Prostate gland (tissue), 2 donors: Measurements from ENCODE around the gene CEP164. TPM values are rescaled to one million over a fixed set of nuclear protein-coding genes. Genes with fewer than 3 reads are reported as not detected.

ENCODE experiments used
- DNase-seq: peaks from one replicate; pipeline ENCODE4 v3.0.0-alpha.2; 2019; ENCODE audit warnings: low spot score
- H3K27ac ChIP-seq, 2 donors: fragments of 200-600 bp; sonication (generic); 2 replicates each; pipeline ENCODE4 v1.5.1; 2017 to 2019
- H3K27me3 ChIP-seq: fragments of 200-600 bp; sonication (generic); replicated peaks from 2 replicates; pipeline ENCODE4 v1.5.1; 2019; ENCODE audit not compliant: insufficient read depth
- H3K36me3 ChIP-seq, 2 donors: fragments of 200-600 bp; sonication (generic); 1 replicate in 1 of 2; 2 replicates in 1 of 2; pipeline versions ENCODE4 v1.5.1 to v1.8.1; 2017 to 2019
- H3K4me1 ChIP-seq: fragments of 200-600 bp; sonication (generic); replicated peaks from 2 replicates; pipeline ENCODE4 v1.5.1; 2019
- H3K4me3 ChIP-seq, 2 donors: fragments of 200-600 bp; sonication (generic); 2 replicates each; pipeline ENCODE4 v1.5.1; 2017 to 2019
- H3K9me3 ChIP-seq: fragments of 200-600 bp; sonication (generic); 2 replicates; pipeline ENCODE4 v1.5.1; 2017
- CTCF ChIP-seq, 4 experiments: fragments of 200-600 bp in 2 of 4; fragments of 450-650 bp in 2 of 4; sonication (generic) in 2 of 4; IDR thresholded peaks; 1 replicate in 3 of 4; 2 replicates in 1 of 4; pipeline ENCODE4 v1.5.1; 2016 to 2019; ENCODE audit warnings: antibody characterized with exemption in 4 of 4, mild to moderate bottlenecking in 2 of 4, moderate library complexity in 2 of 4
- POLR2A ChIP-seq: fragments of 450-650 bp; IDR thresholded peaks from one replicate; pipeline ENCODE4 v1.6.1; 2016; ENCODE audit warnings: antibody characterized with exemption, mild to moderate bottlenecking
- POLR2AphosphoS5 ChIP-seq: sonication (generic); formaldehyde crosslinking; IDR thresholded peaks from one replicate; pipeline ENCODE4 v1.6.1; 2017; ENCODE audit warnings: antibody characterized with exemption
- WGBS: methylation state at CpG from one replicate; pipeline ENCODE4 v1.1.5; 2018; 5-methylcytosine and 5-hydroxymethylcytosine counted together
- intact Hi-C: fragments of 100-400 bp; cut with DNase I; formaldehyde crosslinking; loops from one replicate; pipeline ENCODE4 v1.14.2; 2022
- total RNA-seq, 2 donors: library from RNA; depleted of rRNA; stranded (reverse); fragments of >200 nt; gene quantifications; one replicate each; pipeline ENCODE4 v1.1.0, GENCODE V29; 2016

Gene CEP164
- total RNA-seq, 2 donors from 2014 or later = 27.7 to 40.6 TPM

- 97% methylated on average over 7 of the region's 7 CpGs for WGBS
- H3K27ac ChIP-seq = no peak overlapping the region
- H3K4me3 ChIP-seq = no peak overlapping the region
- H3K9me3 ChIP-seq = no peaks in the 10 kb centered on the region
- H3K27me3 ChIP-seq = no peaks in the 10 kb centered on the region
- TF ChIP-seq POLR2A (no peak), CTCF (IDR thresholded peaks at IDR 0.05) (no peak), POLR2AphosphoS5 (no peak)
- intact Hi-C loops = no loop called here
- no peaks in the 10 kb centered on the region for H3K4me1 ChIP-seq
- H3K36me3 ChIP-seq = no peaks in the 10 kb centered on the region
- DNase-seq = no peak
Observed at GRCh38 chr11:117281869-117282268, 45.8 kb upstream of the CEP164 start.

- Histone ChIP-seq H3K9me3 (no peaks in the 10 kb centered on the region), H3K27me3 (no peaks in the 10 kb centered on the region), H3K36me3 (no peaks in the 10 kb centered on the region), H3K4me1 (no peaks in the 10 kb centered on the region), H3K27ac (no peak overlapping the region), H3K4me3 (no peak overlapping the region)
- intact Hi-C loops = no loop called here
- TF ChIP-seq POLR2AphosphoS5 (no peak), CTCF (IDR thresholded peaks at IDR 0.05) (no peak), POLR2A (no peak)
- DNase-seq = no peak
- 90% methylated on average over 3 of the region's 3 CpGs for WGBS
Observed at GRCh38 chr11:117282956-117283355, 44.7 kb upstream of the CEP164 start.

- Histone ChIP-seq H3K27ac (no peak overlapping the region), H3K27me3 (no peaks in the 10 kb centered on the region), H3K9me3 (no peaks in the 10 kb centered on the region), H3K4me1 (no peaks in the 10 kb centered on the region), H3K4me3 (no peak overlapping the region), H3K36me3 (no peaks in the 10 kb centered on the region)
- 95% methylated on average over 2 of the region's 2 CpGs for WGBS
- intact Hi-C loops = no loop called here
- no peak for DNase-seq
- TF ChIP-seq POLR2A (no peak), POLR2AphosphoS5 (no peak), CTCF (IDR thresholded peaks at IDR 0.05) (no peak)
Observed at GRCh38 chr11:117284053-117284452, 43.6 kb upstream of the CEP164 start.

- Histone ChIP-seq H3K9me3 (no peaks in the 10 kb centered on the region), H3K27ac (no peak overlapping the region), H3K36me3 (no peaks in the 10 kb centered on the region), H3K4me3 (no peak overlapping the region), H3K4me1 (no peaks in the 10 kb centered on the region), H3K27me3 (no peaks in the 10 kb centered on the region)
- DNase-seq = no peak
- intact Hi-C loops = no loop called here
- 63% methylated on average over 2 of the region's 2 CpGs for WGBS
- TF ChIP-seq POLR2AphosphoS5 = no peak
- no peak for TF ChIP-seq CTCF (IDR thresholded peaks at IDR 0.05)
- TF ChIP-seq POLR2A = no peak
Observed at GRCh38 chr11:117286588-117286987, 41.1 kb upstream of the CEP164 start.

- WGBS = 75% methylated on average over 3 of the region's 3 CpGs
Observed at GRCh38 chr11:117287668-117288067, 40.0 kb upstream of the CEP164 start.

More at GRCh38 chr11:117287668-117288067, 40.0 kb upstream of the CEP164 start:
- no peaks in the 10 kb centered on the region for H3K36me3 ChIP-seq
- no peaks in the 10 kb centered on the region for H3K4me1 ChIP-seq
- no peak for DNase-seq
- no peaks in the 10 kb centered on the region for H3K27me3 ChIP-seq
- intact Hi-C loops = no loop called here
- H3K4me3 ChIP-seq = no peak overlapping the region
- H3K27ac ChIP-seq = no peak overlapping the region
- no peaks in the 10 kb centered on the region for H3K9me3 ChIP-seq
- TF ChIP-seq POLR2A (no peak), POLR2AphosphoS5 (no peak), CTCF (IDR thresholded peaks at IDR 0.05) (no peak)
